HG02938 (cell line): Measurements from ENCODE around the gene TNFRSF6B.
"Not testable (repeated sequence)": the region's sequence is repeated elsewhere in the genome, so short reads cannot be mapped to it uniquely, and the experiment has no call there.

ENCODE experiments used
- ATAC-seq: cut with Tn5 transposase; IDR thresholded peaks from one replicate; pipeline ENCODE4 v1.9.1; 2021; ENCODE audit warnings: mild to moderate bottlenecking, moderate library complexity; ENCODE audit not compliant: unreplicated experiment

The TNFRSF6B gene

DNA sequence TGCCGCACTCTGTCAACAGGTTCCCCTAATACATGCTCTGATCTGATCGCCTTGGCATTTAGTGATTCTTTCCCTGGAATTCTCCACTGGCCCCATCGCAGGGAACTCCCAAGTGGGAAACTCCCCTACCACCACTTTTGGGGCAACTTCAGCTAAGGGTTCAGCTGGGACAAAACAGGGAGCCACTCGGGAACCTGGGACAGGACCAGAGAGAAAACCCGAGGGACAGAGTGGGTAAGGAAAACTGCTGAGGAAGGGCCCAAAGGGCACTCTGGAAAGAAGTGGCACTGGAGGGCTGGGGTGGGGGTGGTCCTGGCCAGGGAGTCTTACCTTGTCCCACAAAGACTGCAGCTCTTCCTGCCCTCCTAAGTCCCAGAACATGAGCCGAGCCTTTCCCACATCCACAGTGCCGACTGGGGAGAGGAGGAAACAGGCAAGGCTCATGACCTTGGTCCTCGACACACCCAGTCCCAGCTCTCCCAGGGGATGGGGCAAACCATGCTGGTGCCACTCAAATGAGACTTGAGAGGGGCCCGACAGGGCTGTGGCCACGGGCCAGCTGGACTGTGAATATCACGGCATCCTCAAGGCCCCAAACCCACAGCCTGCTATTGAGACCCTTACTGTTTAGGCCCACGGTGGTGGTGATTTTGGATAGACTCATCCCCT lies 9.7 kb downstream of the TNFRSF6B start:
- ATAC-seq = no peak

DNA sequence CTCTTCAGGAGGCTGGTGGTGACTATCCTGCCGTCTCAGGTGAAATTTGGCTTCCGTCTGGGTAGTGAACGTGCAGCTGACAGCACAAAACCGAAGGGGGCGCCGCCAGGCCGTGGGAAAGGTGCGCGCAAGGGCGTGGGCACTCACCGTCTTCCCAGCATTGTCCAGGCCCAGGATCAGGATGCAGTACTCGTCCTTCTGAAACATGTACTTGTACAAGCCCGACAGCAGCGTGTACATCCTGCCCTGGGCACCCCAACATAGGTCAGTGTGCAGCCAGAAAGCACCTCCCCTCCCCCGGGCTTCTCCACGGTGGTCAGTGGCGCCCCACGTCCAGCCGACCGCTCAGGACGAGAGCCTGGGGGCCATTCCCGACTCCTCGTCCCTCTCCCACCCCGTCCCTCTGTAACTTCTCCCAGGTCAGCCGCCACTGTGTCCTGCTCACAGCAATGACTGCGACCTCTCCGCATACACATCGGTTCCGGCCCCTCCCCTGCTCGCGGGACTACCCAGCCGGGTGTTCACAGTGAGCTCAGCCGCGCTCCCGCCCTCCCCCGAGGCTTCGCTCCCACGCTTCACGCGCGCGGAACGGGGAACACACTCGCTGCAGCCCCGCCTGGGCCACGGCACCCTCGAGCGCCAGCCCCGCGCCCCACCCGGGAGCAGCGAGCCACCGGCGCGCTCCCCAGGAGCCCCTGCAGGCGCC lies 10.6 kb downstream of the TNFRSF6B start:
- ATAC-seq = peak; percentile 28

DNA sequence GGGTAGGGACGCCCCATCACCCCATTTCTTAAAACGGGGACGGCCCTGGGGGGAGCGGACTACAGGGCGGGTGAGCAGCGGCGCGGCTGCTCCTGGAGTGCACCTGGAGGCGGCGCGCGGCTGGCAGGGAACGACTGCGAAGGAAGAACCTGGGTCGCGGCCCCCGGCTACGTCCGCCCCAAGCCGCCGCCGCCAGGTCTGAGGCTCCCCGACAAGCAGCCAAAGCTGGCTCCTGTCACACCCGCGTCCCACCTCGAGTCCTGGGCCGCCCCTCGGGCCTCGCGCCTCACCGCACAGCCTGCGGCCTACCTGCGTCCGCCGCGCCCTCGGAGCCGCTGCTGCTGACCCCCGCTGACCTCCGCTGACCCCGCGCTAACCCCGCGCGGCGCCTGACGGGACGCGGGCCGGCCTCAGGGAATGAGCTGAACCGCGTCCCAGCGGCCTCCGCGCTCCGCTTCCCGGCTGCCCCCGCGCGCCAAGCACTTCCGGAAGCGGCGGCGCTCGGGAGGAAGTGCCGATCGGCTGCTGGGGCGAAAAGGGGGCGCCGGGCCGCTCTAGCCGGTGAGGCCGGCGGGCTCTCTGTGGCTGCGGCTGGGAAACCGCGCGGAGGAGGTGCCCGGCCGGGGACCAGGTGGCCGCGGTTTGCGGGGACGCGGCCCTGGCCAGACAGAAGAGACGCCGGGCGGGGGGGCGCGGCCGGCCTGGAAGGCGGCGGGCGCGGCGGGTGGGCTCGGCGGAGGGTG lies 11.3 kb downstream of the TNFRSF6B start, which contains the start of the genes ARFRP1 and ZGPAT:
ARFRP1 (minus strand) TSS at position 419 of the 743 bp plus-strand sequence. CDS start 885 bp downstream, outside the sequence.
ZGPAT (plus strand) TSS at position 482 of the 743 bp plus-strand sequence. CDS start 542 bp downstream, outside the sequence.
- ATAC-seq = peak; percentile 39

DNA sequence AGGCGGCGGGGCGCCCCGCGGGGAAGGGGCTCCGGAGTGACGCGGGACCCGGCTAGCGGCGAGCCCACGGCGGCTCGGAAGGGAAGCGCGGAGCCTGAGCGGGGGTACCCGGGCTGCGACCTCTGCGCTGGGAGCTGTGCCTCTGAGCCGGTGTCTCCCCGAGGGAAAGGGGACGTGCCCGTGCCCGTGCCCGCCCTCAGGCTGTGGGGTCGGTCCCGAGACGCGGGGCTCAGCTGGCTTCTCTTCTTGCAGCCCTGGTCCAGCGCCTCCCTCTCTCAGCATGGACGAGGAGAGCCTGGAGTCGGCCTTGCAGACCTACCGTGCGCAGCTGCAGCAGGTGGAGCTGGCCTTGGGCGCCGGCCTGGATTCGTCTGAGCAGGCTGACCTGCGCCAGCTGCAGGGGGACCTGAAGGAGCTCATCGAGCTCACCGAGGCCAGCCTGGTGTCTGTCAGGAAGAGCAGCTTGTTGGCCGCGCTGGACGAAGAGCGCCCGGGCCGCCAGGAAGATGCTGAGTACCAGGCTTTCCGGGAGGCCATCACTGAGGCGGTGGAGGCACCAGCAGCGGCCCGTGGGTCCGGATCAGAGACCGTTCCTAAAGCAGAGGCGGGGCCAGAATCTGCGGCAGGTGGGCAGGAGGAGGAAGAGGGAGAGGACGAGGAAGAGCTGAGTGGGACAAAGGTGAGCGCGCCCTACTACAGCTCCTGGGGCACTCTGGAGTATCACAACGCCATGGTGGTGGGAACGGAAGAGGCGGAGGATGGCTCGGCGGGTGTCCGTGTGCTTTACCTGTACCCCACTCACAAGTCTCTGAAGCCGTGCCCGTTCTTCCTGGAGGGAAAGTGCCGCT lies 12.1 kb downstream of the TNFRSF6B start:
- ATAC-seq = peak; percentile 30

DNA sequence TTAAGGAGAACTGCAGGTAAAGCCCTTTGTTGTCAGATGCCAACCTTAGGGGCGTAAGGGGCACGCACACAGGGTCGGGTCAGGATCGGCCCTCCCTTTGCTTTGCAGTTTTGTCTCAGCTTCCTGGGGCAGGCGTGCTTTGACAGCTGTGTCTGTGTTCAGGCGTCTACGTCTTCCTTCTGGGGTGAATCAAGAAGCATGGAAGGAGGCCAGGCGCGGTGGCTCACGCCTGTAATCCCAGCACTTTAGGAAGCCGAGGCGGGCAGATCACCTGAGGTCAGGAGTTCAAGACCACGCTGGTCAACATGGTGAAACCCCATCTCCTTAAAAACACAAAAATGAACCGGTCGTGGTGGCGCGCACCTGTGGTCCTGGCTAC lies 12.7 kb downstream of the TNFRSF6B start:
- ATAC-seq = no peak

DNA sequence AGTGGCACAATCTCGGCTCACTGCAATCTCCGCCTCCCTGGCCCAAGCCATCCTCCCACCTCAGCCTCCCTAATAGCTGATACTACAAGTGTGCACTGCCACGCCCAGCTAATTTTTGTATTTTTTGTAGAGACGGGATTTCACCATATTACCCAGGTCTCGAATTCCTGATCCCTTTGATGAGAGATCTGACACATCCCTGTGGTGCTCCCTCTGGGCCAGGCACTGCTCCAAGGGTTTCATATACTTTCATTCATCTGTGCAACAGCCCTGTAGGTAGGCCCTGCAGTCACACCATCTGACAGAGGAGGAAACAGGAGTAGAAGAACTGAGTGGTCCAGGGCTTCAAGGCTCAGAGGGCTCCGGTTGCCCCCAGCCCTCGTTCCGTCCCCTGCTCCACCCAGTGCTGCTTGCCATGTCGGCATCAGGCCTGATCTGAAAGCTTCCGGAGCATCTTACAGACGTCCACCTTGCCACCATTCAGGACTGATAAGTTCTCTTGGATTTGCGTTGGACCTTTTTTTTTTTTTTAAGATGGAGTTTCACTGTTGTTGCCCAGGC lies 14.7 kb downstream of the TNFRSF6B start:
- no peak for ATAC-seq

DNA sequence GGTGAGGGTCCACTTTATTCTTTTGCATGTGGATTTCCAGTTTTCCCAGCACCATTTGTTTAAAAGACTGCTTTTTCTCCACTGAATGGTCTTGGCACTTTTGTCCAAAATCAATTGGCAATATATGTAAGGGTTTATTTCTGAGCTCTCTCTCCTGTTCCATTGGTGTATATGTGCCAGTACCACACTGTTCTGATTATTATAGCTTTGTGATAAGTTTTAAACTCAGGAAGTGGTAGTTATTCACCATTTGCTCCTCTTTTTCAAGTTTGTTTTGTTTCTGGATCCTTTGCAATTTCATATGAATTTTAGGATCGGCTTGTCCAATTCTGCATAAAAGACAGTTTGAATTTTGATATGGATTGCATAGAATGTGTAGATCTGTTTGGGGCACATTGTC lies 15.7 kb downstream of the TNFRSF6B start:
- ATAC-seq = no peak

DNA sequence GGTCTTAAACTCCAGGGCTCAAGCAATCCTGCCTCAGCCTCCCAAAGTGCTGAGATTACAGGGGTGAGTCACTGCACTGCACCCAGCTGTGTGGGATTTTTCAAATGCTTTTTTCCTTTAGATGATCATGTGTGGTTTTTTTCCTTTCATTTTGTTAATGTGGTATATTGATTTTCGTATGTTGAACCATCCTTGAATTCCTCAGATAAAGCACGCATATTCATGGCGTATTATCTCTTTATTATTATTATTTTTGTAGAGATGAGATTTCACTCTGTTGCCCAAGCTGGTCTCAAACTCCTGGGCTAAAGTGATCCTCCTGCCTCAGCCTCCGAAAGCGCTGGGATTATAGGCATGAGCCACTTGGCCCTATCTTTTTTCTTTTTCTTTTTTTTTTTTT lies 18.4 kb downstream of the TNFRSF6B start:
- no peak for ATAC-seq

DNA sequence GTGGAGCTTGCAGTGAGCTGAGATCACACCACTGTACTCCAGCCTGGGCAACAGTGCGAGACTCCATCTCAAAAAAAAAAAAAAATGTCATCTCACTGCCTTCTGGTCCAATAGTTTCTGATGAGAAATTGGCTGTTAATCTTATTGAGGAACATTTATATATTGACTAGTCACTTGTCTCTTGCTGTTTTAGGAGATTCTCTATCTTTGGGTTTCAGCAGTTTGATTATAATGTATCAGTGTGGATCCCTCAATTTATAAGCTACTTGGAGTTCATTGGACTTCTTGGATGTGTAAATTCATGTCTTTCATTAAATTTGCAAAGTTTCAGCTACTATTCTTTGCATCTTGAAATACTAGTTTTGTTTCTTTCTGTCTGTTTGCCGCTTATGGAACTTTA lies 22.5 kb downstream of the TNFRSF6B start:
- ATAC-seq = no peak

DNA sequence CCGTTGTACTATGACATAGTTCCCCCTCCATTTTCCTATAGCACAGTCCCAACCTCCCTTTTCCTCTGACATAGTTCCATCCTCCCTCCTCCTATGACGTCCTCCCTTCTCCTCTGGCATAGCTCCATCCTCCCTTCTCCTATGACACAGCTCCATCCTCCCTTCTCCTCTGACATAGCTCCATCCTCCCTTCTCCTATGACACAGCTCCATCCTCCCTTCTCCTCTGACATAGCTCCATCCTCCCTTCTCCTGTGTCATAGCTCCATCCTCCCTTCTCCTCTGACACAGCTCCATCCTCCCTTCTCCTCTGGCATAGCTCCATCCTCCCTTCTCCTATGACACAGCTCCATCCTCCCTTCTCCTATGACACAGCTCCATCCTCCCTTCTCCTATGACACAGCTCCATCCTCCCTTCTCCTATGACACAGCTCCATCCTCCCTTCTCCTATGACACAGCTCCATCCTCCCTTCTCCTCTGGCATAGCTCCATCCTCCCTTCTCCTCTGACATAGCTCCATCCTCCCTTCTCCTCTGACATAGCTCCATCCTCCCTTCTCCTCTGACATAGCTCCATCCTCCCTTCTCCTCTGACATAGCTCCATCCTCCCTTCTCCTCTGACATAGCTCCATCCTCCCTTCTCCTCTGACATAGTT lies 26.6 kb downstream of the TNFRSF6B start:
- ATAC-seq = not testable (repeated sequence)

DNA sequence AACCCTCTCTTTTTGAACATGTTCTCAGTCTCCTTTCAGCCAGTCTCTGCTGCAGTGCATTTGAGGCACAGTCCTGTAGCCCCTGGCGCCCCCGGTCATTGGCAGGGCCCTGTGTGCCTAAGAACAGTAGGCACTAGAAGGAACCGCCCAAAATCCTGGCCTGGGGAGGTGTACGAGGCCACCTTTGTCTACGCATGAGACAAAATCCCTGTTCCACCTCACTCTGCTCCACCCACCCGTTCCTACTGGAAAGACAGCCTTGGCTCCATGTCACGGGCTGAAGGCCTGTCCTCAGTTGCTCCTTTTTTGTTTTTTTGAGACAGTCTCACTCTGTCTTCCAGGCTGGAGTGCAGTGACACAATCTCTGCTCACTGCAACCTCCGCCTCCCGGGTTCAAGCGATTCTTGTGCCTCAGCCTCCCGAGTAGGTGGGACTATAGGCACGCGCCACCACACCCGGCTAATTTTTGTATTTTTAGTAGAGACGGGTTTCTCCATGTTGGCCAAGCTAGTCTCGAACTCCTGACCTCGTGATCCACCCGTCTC lies 33.8 kb downstream of the TNFRSF6B start:
- ATAC-seq = not testable (repeated sequence)

DNA sequence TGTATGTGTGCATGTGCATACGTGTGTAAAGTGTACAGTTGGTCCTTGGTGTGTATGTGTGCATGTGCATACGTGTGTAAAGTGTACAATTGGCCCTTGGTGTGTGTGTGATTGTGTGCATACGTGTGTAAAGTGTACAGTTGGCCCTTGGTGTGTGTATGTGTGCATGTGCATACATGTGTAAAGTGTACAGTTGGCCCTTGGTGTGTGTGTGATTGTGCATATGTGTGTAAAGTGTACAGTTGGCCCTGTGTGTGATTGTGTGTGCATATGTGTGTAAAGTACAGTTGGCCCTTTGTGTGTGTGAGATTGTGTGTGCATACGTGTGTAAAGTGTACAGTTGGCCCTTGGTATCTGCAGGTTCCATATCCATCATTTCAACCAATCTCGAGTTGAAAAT lies 35.0 kb downstream of the TNFRSF6B start:
- ATAC-seq = no peak

DNA sequence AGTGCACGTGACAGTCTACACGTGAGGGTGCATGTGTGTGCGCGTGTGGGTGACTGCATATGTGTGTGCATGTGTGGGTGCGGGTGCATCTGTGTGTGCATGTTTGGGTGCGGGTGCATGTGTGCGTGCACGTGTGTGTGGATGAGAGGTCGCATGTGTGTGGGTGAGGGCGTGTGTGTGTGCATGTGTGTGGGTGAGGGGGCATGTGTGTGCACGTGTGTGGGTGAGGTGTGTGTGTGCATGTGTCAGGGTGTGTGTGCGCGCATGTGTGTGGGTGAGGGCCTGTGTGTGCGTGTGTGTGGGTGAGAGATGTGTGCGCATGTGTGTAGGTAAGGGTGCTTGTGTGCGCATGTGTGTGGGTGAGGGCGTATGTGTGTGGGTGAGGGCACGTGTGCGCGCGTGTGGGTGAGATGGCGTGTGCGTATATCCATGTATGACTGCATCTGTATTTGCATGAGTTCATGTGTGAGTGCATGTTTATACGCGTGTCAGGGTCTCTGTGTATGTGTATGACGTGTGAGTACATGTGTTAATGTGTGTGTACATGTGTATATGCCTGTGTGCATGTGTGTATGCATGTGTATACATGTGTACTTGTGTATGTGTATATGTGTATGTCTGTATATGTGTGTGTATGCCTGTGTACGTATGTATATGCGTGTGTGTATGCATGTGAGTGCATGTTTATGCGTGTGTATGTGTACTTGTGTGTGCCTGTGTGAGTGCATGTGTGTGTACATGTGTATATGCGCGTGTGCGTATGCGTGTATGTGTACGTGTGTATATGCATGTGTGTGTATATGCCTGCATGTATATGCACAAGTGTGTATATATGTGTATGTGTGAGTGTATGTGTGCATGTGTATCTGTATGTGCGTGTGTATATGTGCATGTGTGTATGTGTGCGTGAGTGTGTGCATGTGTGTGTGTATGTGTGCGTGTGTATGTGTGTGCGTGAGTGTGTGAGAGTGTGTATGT lies 36.0 kb downstream of the TNFRSF6B start:
- no peak for ATAC-seq

DNA sequence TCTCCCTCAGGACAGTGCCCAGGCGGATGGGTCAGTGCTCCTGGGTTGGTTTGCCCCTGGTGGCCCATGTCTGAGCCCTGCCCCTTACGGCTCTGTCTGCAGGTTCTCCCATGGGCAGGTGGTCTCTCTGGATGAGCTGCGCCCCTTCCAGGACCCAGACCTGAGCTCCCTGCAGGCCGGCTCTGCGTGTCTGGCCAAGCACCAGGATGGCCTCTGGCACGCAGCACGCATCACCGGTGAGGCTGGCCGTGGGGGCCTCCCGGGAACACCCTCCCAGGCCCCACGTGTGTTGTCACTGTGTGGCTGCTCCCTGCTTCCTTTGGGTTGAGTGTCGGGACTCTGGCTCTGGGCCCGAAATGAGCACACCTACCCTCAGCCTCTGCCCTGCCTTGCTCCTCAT lies 36.7 kb downstream of the TNFRSF6B start:
- ATAC-seq = no peak

DNA sequence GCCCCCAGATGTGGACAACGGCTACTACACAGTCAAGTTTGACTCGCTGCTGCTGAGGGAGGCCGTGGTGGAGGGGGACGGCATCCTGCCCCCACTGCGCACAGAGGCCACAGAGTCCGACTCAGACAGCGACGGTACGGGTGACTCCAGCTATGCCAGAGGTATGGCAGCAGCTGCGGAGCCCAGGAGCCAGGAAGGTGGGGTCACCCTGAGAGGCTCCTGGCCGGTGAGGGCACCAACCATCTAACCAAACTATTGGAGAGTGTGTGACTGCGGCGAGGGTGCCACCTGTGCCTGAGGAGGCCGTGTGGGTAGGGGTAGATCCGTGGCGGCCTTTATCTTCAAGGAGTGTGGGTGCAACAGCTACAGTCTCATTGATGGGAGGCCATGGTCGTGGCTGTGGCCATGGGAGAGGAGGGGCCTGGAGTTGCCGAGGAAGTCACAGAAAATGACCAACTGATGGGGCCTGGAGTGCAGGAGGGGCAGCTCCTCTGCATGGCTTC lies 37.2 kb downstream of the TNFRSF6B start:
- ATAC-seq = no peak

DNA sequence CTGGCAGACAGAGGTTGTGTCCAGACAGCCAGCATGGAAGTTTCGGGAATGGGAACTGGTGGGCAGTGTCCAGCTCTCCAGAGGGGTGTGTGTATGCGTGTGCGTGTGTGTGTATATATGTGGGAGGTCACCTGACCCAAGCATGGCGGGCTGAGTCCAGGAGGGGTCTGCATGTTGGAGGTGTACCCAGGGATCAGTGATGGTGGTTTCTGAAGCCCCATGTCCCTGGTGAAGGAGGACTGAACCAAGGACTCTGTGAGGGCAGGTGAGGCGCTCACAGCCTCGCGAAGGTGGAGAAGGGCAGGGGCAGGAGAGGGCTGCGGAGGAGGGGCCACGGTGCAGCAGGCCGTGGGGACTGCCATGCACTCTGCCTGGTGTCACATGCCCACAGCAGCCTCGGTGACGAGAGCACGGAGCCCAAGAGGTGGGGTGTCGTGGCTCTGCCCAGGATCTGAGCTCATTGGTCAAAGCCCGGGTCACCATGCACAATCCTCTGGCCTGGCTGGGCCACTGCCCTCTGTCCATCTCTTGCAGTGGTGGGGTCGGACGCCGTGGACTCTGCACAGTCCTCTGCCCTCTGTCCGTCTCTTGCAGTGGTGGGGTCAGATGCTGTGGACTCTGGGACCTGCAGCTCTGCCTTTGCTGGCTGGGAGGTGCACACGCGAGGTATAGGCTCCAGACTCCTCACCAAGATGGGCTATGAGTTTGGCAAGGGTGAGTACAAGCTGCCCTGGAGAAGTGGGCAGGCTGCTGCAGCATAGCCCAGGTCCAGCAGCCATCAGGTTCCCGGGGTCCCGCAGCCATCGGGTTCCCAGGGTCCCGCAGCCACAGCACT lies 37.9 kb downstream of the TNFRSF6B start:
- no peak for ATAC-seq
